GM21717 (cell line): ENCODE data around the gene ATM.
"Not testable (repeated sequence)": the region's sequence is repeated elsewhere in the genome, so short reads cannot be mapped to it uniquely, and the experiment has no call there.

Source experiments
- ATAC-seq: cut with Tn5 transposase; IDR thresholded peaks from one replicate; pipeline ENCODE4 v1.9.1; 2021; ENCODE audit warnings: mild to moderate bottlenecking, moderate library complexity; ENCODE audit not compliant: unreplicated experiment

Gene ATM

GRCh38 chr11:108269583-108269982 lies 46.7 kb downstream of the ATM start:
- no peak for ATAC-seq

- ATAC-seq, result not testable (repeated sequence)
Observed at GRCh38 chr11:108276985-108277616, 54.2 kb downstream of the ATM start.

GRCh38 chr11:108278546-108278945 lies 55.7 kb downstream of the ATM start:
- no peak for ATAC-seq

- no peak for ATAC-seq
Observed at GRCh38 chr11:108278954-108279353, 56.1 kb downstream of the ATM start.

- ATAC-seq, result no peak
Observed at GRCh38 chr11:108286370-108286769, 63.5 kb downstream of the ATM start.

- ATAC-seq, result no peak
Observed at GRCh38 chr11:108286956-108287355, 64.1 kb downstream of the ATM start.

GRCh38 chr11:108289066-108289465 lies 66.2 kb downstream of the ATM start:
- ATAC-seq, result not testable (repeated sequence)

- ATAC-seq, result no peak
Observed at GRCh38 chr11:108289699-108290098, 66.8 kb downstream of the ATM start.

- no peak for ATAC-seq
Observed at GRCh38 chr11:108293229-108293628, 70.4 kb downstream of the ATM start.

GRCh38 chr11:108302121-108302785 lies 79.4 kb downstream of the ATM start:
- ATAC-seq, result peak; percentile 83

GRCh38 chr11:108307751-108308150 lies 84.9 kb downstream of the ATM start:
- ATAC-seq, result no peak

- ATAC-seq, result no peak
Observed at GRCh38 chr11:108313444-108313843, 90.6 kb downstream of the ATM start.

- ATAC-seq, result no peak
Observed at GRCh38 chr11:108316061-108316460, 93.2 kb downstream of the ATM start.

GRCh38 chr11:108319541-108320145 lies 96.8 kb downstream of the ATM start:
- ATAC-seq, result no peak

- no peak for ATAC-seq
Observed at GRCh38 chr11:108322666-108323065, 99.8 kb downstream of the ATM start.

- no peak for ATAC-seq
Observed at GRCh38 chr11:108324587-108324986, 101.7 kb downstream of the ATM start.

- no peak for ATAC-seq
Observed at GRCh38 chr11:108333403-108333899, 110.6 kb downstream of the ATM start.

- ATAC-seq, result no peak
Observed at GRCh38 chr11:108338750-108339149, 115.9 kb downstream of the ATM start.

GRCh38 chr11:108340973-108341372 lies 118.1 kb downstream of the ATM start:
- no peak for ATAC-seq

- ATAC-seq, result no peak
Observed at GRCh38 chr11:108341654-108342053, 118.8 kb downstream of the ATM start.

- ATAC-seq, result no peak
Observed at GRCh38 chr11:108343714-108344113, 120.8 kb downstream of the ATM start.

GRCh38 chr11:108345767-108346166 lies 122.9 kb downstream of the ATM start:
- no peak for ATAC-seq
